ENCODE measurements around the gene TTLL11. TPM values are rescaled to one million over a fixed set of nuclear protein-coding genes. Genes with fewer than 3 reads are reported as not detected.

TTLL11 gene
- polyA plus RNA-seq, 1 donor from 2014 or later, result 8.0 TPM

DNA sequence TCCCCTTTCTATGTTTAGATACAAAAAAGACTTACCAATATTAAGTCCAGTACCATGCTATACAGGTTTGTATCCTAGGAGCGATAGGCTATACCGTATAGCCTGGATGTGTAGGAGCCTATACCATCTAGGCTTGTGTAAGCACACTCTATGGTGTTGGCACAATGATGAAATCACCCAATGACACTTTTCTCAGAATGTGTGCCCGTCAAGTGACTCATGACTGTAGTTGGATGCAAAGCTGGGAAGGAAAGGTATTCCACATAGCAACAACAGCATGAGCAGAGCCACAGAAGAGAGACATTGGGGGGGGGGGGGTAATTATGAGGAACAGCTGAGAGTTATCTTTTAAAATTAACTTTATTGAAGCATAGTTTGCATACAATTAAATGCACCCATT, 63.2 kb downstream of the TTLL11 start:
- H3K4me2 ChIP-seq (ENCODE audit: low read length), result no peak overlapping the region
- TF ChIP-seq EZH2 (IDR thresholded peaks at IDR 0.05; ENCODE audit: borderline replicate concordance, insufficient read depth, low read length, poor library complexity, severe bottlenecking) (no peak), MXI1 (conservative IDR thresholded peaks at IDR 0.05; ENCODE audit: poor library complexity, severe bottlenecking) (no peak), EP300 (conservative IDR thresholded peaks at IDR 0.05; ENCODE audit: poor library complexity, severe bottlenecking) (no peak)
- peaks cover 4% of the 10 kb centered on the region for H3K36me3 ChIP-seq (ENCODE audit: insufficient read depth, low read length)
- no peak overlapping the region for H2AFZ ChIP-seq (ENCODE audit: low read depth, low read length)
- no peaks in the 10 kb centered on the region for H3F3A ChIP-seq (ENCODE audit: insufficient read depth, low read length, poor library complexity, severe bottlenecking)
- no peak overlapping the region for H3K9ac ChIP-seq (ENCODE audit: low read length)
- no peaks in the 10 kb centered on the region for H3K9me2 ChIP-seq (ENCODE audit: insufficient read depth, low read length)
- no peaks in the 10 kb centered on the region for H3K9me3 ChIP-seq (ENCODE audit: low read length)
- H3K79me2 ChIP-seq (replicated peaks; ENCODE audit: insufficient read depth, low read length), result no peaks in the 10 kb centered on the region
- H3K4me3 ChIP-seq (ENCODE audit: low read length), result no peak overlapping the region
- H4K20me1 ChIP-seq (ENCODE audit: insufficient read depth), result no peaks in the 10 kb centered on the region
- H3K27me3 ChIP-seq (ENCODE audit: insufficient read depth, low read depth, low read length), result no peaks in the 10 kb centered on the region
- H3K27ac ChIP-seq (ENCODE audit: low read length), result no peak overlapping the region

DNA sequence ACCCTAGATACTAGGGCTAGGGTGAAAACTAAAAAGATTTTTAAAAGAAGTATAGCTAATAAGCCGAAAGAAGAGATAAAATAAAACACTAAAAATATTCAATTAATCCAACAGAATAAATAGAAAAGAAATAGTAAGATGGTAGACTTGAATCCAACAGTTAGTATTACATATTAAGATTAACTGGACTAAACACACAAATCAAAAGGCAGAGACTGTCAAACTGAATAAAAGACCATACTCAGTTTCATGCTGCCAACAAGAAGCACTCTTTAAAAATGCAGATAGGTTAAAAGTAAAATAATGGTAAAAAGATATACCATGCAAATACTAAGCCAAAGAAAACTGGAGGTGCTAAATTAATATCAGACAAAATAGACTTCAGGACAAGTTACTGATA, 65.0 kb downstream of the TTLL11 start:
- Histone ChIP-seq H3K79me2 (replicated peaks; ENCODE audit: insufficient read depth, low read length) (no peaks in the 10 kb centered on the region), H3K9me3 (ENCODE audit: low read length) (no peaks in the 10 kb centered on the region), H3K4me3 (ENCODE audit: low read length) (no peak overlapping the region), H3K36me3 (ENCODE audit: insufficient read depth, low read length) (peaks cover 4% of the 10 kb centered on the region), H3K9ac (ENCODE audit: low read length) (no peak overlapping the region), H2AFZ (ENCODE audit: low read depth, low read length) (no peak overlapping the region), H4K20me1 (ENCODE audit: insufficient read depth) (no peaks in the 10 kb centered on the region), H3K27ac (ENCODE audit: low read length) (no peak overlapping the region), H3K9me2 (ENCODE audit: insufficient read depth, low read length) (no peaks in the 10 kb centered on the region), H3F3A (ENCODE audit: insufficient read depth, low read length, poor library complexity, severe bottlenecking) (no peaks in the 10 kb centered on the region), H3K4me2 (ENCODE audit: low read length) (no peak overlapping the region), H3K27me3 (ENCODE audit: insufficient read depth, low read depth, low read length) (no peaks in the 10 kb centered on the region)
- no peak for TF ChIP-seq RAD21 (conservative IDR thresholded peaks at IDR 0.05)
- no peak for TF ChIP-seq REST (IDR thresholded peaks at IDR 0.05; ENCODE audit: borderline replicate concordance)
- no peak for TF ChIP-seq EP300 (conservative IDR thresholded peaks at IDR 0.05; ENCODE audit: poor library complexity, severe bottlenecking)
- TF ChIP-seq TAF1 (IDR thresholded peaks at IDR 0.05; ENCODE audit: low read depth), result no peak
- TF ChIP-seq EZH2 (IDR thresholded peaks at IDR 0.05; ENCODE audit: borderline replicate concordance, insufficient read depth, low read length, poor library complexity, severe bottlenecking), result no peak
- no peak for TF ChIP-seq POLR2AphosphoS5 (IDR thresholded peaks at IDR 0.05)

DNA sequence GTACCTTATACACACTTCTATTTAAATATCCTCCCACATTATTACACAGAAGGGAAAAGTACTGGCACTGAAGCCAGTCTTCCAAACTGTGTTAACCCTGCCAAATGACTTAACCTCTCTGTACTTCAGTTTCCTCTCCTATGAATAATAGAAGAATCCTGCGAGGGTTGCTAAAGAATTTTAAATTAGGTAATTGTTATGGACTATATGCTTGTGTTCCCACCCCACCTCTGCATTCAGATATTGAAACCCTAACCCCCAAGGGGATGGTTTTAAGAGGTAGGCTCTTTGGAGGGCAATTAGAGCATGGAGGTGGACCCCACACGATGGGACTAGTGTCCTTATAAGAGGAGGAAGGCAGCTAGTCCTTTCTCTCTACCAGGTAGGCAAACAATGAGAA, 72.7 kb downstream of the TTLL11 start:
- no peak overlapping the region for H3K27ac ChIP-seq (ENCODE audit: low read length)

More for the DNA sequence above, 72.7 kb downstream of the TTLL11 start:
- Histone ChIP-seq H3F3A (ENCODE audit: insufficient read depth, low read length, poor library complexity, severe bottlenecking) (no peaks in the 10 kb centered on the region), H3K4me3 (ENCODE audit: low read length) (no peak overlapping the region), H3K36me3 (ENCODE audit: insufficient read depth, low read length) (no peaks in the 10 kb centered on the region), H4K20me1 (ENCODE audit: insufficient read depth) (no peaks in the 10 kb centered on the region), H3K79me2 (replicated peaks; ENCODE audit: insufficient read depth, low read length) (no peaks in the 10 kb centered on the region), H3K9me2 (ENCODE audit: insufficient read depth, low read length) (no peaks in the 10 kb centered on the region), H3K9me3 (ENCODE audit: low read length) (no peaks in the 10 kb centered on the region), H3K27me3 (ENCODE audit: insufficient read depth, low read depth, low read length) (no peaks in the 10 kb centered on the region), H3K4me2 (ENCODE audit: low read length) (no peak overlapping the region), H3K9ac (ENCODE audit: low read length) (no peak overlapping the region), H2AFZ (ENCODE audit: low read depth, low read length) (no peak overlapping the region)
- TF ChIP-seq MXI1 (conservative IDR thresholded peaks at IDR 0.05; ENCODE audit: poor library complexity, severe bottlenecking), result no peak
- TF ChIP-seq EP300 (conservative IDR thresholded peaks at IDR 0.05; ENCODE audit: poor library complexity, severe bottlenecking), result no peak
- no peak for TF ChIP-seq TAF1 (IDR thresholded peaks at IDR 0.05; ENCODE audit: low read depth)
- TF ChIP-seq POLR2AphosphoS5 (IDR thresholded peaks at IDR 0.05), result no peak
- no peak for TF ChIP-seq SMC3 (conservative IDR thresholded peaks at IDR 0.05; ENCODE audit: poor library complexity)
- TF ChIP-seq EZH2 (IDR thresholded peaks at IDR 0.05; ENCODE audit: borderline replicate concordance, insufficient read depth, low read length, poor library complexity, severe bottlenecking), result no peak
